Measurements from ENCODE around the gene GRB2. TPM values are rescaled to one million over a fixed set of nuclear protein-coding genes. Genes with fewer than 3 reads are reported as not detected.

The GRB2 gene
- total and polyA plus RNA-seq, 2 experiments from 2014 or later = 89.0 to 112 TPM

GRCh38 chr17:75428543-75429469 is 23.3 kb upstream of the GRB2 start:
- Histone ChIP-seq H4K20me1 (replicated peaks; ENCODE audit: insufficient read depth) (no peaks in the 10 kb centered on the region), H3K4me1 (ENCODE audit: insufficient read depth) (0 out of 2 replicates have a peak, but pooled peaks cover 3% of the 10 kb centered on the region), H2AFZ (peak overlapping the region; percentile 86), H3K27me3 (ENCODE audit: insufficient read depth) (no peaks in the 10 kb centered on the region), H3F3A (replicated peaks; ENCODE audit: low read depth) (no peaks in the 10 kb centered on the region), H3K27ac (ENCODE audit: low read depth) (peak overlapping the region; percentile 51; the same call in 1 of the 2 replicates), H3K4me2 (no peak overlapping the region), H3K79me2 (replicated peaks; ENCODE audit: insufficient read depth) (no peaks in the 10 kb centered on the region), H3K9me2 (ENCODE audit: insufficient read depth) (no peaks in the 10 kb centered on the region), H3K36me3 (ENCODE audit: insufficient read depth) (no peaks in the 10 kb centered on the region), H3K4me3 (no peak overlapping the region)
- TF ChIP-seq EZH2 (IDR thresholded peaks at IDR 0.05; ENCODE audit: low read depth, unreplicated experiment) (no peak), REST (IDR thresholded peaks at IDR 0.05; ENCODE audit: unreplicated experiment) (no peak), EZH2phosphoT487 (IDR thresholded peaks at IDR 0.05; ENCODE audit: unreplicated experiment) (no peak), CTCF (conservative IDR thresholded peaks at IDR 0.05; ENCODE audit: low read depth in 2 of 2) (no peak), ZNF331 (CRISPR knock-in tag; IDR thresholded peaks at IDR 0.05; ENCODE audit: low read depth) (no peak), STAT1 (IDR thresholded peaks at IDR 0.05; ENCODE audit: unreplicated experiment) (no peak), NANOG (IDR thresholded peaks at IDR 0.05; ENCODE audit: borderline replicate concordance) (no peak)
- H3K4me1 Mint-ChIP-seq = peaks cover 10% of the 10 kb centered on the region
- ATAC-seq = no peak
- H3K36me3 Mint-ChIP-seq (ENCODE audit: low read depth) = no peaks in the 10 kb centered on the region
- no peak for DNase-seq (ENCODE audit: low spot score)
- peaks cover 2% of the 10 kb centered on the region for H3K27me3 Mint-ChIP-seq (ENCODE audit: insufficient read depth, low read depth, poor library complexity)
- H3K9me3 Mint-ChIP-seq = no peaks in the 10 kb centered on the region
- H3K4me3 Mint-ChIP-seq = no peak overlapping the region
- no peak overlapping the region for H3K27ac Mint-ChIP-seq

- Mint-ChIP-seq H3K27me3 (ENCODE audit: insufficient read depth, low read depth, poor library complexity) (peaks cover 6% of the 10 kb centered on the region), H3K4me1 (no peaks in the 10 kb centered on the region), H3K36me3 (ENCODE audit: low read depth) (no peaks in the 10 kb centered on the region), H3K27ac (no peak overlapping the region), H3K4me3 (no peak overlapping the region; the same call in 2 of the 3 replicates), H3K9me3 (no peaks in the 10 kb centered on the region)
- Histone ChIP-seq H3K4me1 (ENCODE audit: insufficient read depth) (no peaks in the 10 kb centered on the region), H3K27ac (ENCODE audit: low read depth) (no peak overlapping the region), H3K27me3 (ENCODE audit: insufficient read depth) (no peaks in the 10 kb centered on the region), H3K36me3 (ENCODE audit: insufficient read depth) (no peaks in the 10 kb centered on the region), H4K20me1 (replicated peaks; ENCODE audit: insufficient read depth) (no peaks in the 10 kb centered on the region), H3K79me2 (replicated peaks; ENCODE audit: insufficient read depth) (no peaks in the 10 kb centered on the region), H2AFZ (no peak overlapping the region), H3F3A (replicated peaks; ENCODE audit: low read depth) (no peaks in the 10 kb centered on the region), H3K9me2 (ENCODE audit: insufficient read depth) (no peaks in the 10 kb centered on the region), H3K4me2 (no peak overlapping the region), H3K4me3 (no peak overlapping the region)
- ATAC-seq (no peak), DNase-seq (ENCODE audit: low spot score) (no peak)
- TF ChIP-seq NANOG (IDR thresholded peaks at IDR 0.05; ENCODE audit: borderline replicate concordance) (no peak), POLR2AphosphoS5 (IDR thresholded peaks at IDR 0.05; ENCODE audit: low read depth) (no peak), ZNF462 (CRISPR knock-in tag; IDR thresholded peaks at IDR 0.05) (no peak), EZH2phosphoT487 (IDR thresholded peaks at IDR 0.05; ENCODE audit: unreplicated experiment) (no peak)
Measured at GRCh38 chr17:75418531-75418930, 13.1 kb upstream of the GRB2 start.

All from GM23338 (cell line).